SK-N-SH treated with all-trans-retinoic acid at 6 μM for 48 hours (cell line): ENCODE data around the gene DNER.
"Not testable (repeated sequence)": the region's sequence is repeated elsewhere in the genome, so short reads cannot be mapped to it uniquely, and the experiment has no call there.

ENCODE experiments used
- ARNTL ChIP-seq: fragments of 450-650 bp; formaldehyde crosslinking; IDR thresholded peaks from 2 replicates; pipeline ENCODE4 v1.5.0; 2020; ENCODE audit warnings: low read depth, mild to moderate bottlenecking, moderate library complexity, borderline replicate concordance
- ISL1 ChIP-seq: fragments of 250-450 bp; sonication (Bioruptor Pico); IDR thresholded peaks from 2 replicates; pipeline ENCODE4 v2.1.2; 2022; ENCODE audit warnings: mild to moderate bottlenecking, moderate library complexity
- PATZ1 ChIP-seq: fragments of 250-450 bp; sonication (Bioruptor Pico); IDR thresholded peaks from 2 replicates; pipeline ENCODE4 v1.8.0; 2020; ENCODE audit warnings: mild to moderate bottlenecking, moderate library complexity, borderline replicate concordance
- PPARA ChIP-seq: fragments of 250-450 bp; sonication (Bioruptor Pico); IDR thresholded peaks from 2 replicates; pipeline ENCODE4 v1.5.0; 2020; ENCODE audit warnings: mild to moderate bottlenecking, borderline replicate concordance
- RARB ChIP-seq: fragments of 250-450 bp; sonication (Bioruptor Pico); IDR thresholded peaks from 2 replicates; pipeline ENCODE4 v1.8.0; 2021; ENCODE audit warnings: mild to moderate bottlenecking, moderate library complexity
- TCF4 ChIP-seq: fragments of 250-450 bp; sonication (Bioruptor Pico); IDR thresholded peaks from 2 replicates; pipeline ENCODE4 v1.8.0; 2021; ENCODE audit warnings: mild to moderate bottlenecking, moderate library complexity, borderline replicate concordance
- TOX ChIP-seq: fragments of 250-450 bp; sonication (Bioruptor Pico); IDR thresholded peaks from 2 replicates; pipeline ENCODE4 v1.8.0; 2021; ENCODE audit warnings: mild to moderate bottlenecking, moderate library complexity, borderline replicate concordance
- TSHZ2 ChIP-seq: fragments of 250-450 bp; sonication (Bioruptor Pico); IDR thresholded peaks from 2 replicates; pipeline ENCODE4 v1.5.0; 2020; ENCODE audit warnings: mild to moderate bottlenecking, moderate library complexity
- ZC3H10 ChIP-seq: fragments of 250-450 bp; sonication (Bioruptor Pico); IDR thresholded peaks from 2 replicates; pipeline ENCODE4 v1.5.1; 2021; ENCODE audit warnings: mild to moderate bottlenecking, moderate library complexity
- ZFP3 ChIP-seq: fragments of 250-450 bp; sonication (Bioruptor Pico); IDR thresholded peaks from 2 replicates; pipeline ENCODE4 v1.5.0; 2020; ENCODE audit warnings: mild to moderate bottlenecking, moderate library complexity

GRCh38 chr2:229373311-229373710 lies 341.0 kb downstream of the DNER start:
- TF ChIP-seq PATZ1; TSHZ2 (CRISPR knock-in tag); ZFP3 (CRISPR knock-in tag); PPARA (CRISPR knock-in tag); RARB (CRISPR knock-in tag); ISL1 (CRISPR knock-in tag); TCF4 (CRISPR knock-in tag); TOX (CRISPR knock-in tag); ZC3H10; ARNTL: not testable (repeated sequence)
